SIG-M5 (cell line): ENCODE data around the gene TMEM250.
A peak's percentile ranks its signal among the peaks of the same experiment; 100 is the strongest.
"Not testable (repeated sequence)": the region's sequence is repeated elsewhere in the genome, so short reads cannot be mapped to it uniquely, and the experiment has no call there.

Source experiments
- DNase-seq: peaks from one replicate; lab custom pipeline; 2025; lab: John Stamatoyannopoulos, UW

Gene TMEM250

DNA sequence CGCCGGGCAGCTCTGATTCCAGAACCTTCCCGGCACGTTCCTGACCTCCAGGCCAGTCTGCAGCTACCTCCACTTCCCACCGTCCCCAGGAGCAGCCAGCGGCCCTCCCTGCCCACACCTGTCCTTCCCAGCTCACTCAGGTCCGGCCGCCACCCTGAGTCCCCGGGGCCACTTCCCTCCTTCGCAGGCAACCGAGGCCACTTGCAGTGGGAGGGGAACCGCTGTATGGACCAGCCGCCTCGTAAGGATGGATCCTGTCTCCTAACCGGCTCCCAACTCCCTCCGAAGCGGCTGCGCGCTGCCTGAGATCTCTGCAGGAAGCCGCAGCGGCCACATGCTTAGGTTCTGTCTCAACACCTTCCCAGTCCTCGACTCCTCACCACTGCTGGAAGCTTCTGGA lies 7.5 kb downstream of the TMEM250 start:
- DNase-seq = no peak

DNA sequence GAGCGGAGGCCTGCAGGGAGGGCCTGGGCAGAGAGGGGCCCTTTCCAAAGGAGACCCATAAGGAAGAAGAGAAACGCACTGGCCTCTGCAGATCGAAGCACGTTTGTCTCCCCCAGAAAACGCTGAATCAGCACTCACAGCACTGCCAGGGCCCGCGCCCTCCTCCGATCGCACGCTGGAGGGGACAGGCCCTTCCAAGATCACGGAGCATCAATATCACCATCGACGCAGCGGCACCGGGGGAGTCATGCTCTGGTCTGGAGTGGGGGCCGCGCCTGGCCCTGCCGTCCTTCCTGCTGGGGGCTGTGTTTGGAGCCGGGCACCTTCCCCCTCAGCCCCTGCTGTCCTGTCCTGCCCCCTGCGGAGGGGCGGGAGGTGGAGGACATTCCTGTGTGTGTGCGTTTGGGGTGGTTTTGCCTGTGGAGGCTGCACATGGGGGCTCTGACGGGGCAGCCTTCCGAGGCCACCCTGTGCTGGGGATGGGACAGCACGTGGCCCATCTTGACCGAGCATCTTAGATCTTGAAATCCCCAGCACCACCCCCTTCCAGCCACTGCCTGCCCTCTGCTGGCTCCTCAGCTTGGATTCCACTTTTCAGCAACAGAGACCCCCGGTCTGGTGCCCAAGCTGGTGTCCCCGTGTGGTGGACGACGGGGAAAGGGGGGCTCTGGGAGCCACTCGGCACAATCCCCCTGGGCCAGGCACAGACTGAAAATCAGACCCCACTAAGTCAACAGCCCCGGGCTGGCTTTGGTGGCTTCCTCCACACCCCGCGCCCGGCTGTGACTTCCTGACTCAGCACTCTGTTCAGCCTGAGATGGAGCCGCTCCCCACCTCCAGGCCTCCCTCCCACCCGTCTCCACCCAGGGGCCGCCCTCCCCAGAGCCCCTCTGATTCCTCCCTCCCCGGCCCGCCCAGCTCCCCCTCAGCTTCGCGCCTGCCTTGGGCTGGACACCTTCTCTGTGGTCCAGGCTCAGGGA lies 8.3 kb downstream of the TMEM250 start:
- DNase-seq = no peak

DNA sequence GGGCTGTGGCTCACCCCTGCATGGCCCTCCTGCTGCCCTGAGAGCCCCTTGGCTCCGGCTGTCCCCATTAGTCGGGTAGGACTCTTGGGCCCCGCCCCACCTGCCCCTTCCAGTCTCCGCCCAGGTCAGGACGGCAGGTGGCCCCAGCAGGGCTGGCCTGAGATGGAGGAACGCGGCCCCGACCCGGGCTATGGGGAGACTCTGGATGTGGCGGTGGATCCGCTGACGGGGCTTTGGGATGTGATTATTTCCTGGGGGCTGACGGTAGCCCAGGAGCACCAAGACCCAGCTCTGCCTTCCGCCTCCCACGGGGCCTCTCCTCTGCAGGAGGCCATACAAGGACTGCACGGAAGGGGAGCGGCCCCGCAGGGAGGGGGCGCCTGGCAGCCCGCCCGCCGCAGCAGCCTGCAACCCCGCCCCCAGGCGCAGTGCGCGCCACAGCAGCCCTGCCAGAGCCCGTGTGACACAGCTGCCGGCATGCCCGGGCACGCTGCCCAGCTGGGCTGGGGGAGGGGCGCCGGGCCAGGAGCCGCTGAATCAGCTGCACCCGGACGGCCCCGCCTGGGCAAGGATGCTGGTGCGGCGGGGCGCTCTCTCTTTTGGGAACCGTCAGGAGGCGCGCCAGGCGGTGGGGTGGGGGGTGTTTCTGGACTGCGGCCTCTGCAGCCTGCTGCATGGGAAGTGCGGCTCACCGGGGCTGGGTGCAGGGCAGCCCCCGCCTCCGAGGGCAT lies 9.2 kb downstream of the TMEM250 start:
- DNase-seq = peak; percentile 14

DNA sequence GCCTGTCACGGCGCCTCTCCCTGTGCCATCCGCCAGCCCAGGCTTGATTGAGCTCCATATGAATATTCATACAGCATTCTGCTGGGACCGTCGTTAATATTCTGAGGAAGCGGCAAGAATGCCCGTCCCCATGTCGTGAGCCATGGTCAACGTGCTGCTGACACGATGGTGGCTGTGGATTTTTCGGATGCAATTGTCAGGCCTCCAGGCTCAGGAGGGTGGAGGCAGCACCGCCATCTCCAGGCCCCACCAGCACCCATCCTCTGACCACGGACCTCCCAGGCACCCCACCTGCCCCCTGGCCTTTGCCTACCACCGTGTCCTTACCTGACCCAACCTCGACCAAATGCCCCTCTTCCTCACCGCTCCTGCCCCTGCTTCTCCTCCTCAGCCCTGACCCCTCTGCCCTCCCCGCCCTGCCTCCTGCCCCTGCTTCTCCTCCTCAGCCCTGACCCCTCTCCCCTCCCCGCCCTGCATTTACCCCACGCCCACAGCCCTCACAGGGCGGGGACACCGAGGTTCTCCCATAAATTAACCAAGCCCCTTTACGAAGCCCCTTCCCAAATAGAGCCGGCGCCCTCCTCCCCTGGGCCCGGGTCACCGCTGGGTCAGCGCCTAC lies 9.9 kb downstream of the TMEM250 start:
- DNase-seq = no peak

GRCh38 chr9:136107953-136108647 lies 10.6 kb downstream of the TMEM250 start:
- no peak for DNase-seq

DNA sequence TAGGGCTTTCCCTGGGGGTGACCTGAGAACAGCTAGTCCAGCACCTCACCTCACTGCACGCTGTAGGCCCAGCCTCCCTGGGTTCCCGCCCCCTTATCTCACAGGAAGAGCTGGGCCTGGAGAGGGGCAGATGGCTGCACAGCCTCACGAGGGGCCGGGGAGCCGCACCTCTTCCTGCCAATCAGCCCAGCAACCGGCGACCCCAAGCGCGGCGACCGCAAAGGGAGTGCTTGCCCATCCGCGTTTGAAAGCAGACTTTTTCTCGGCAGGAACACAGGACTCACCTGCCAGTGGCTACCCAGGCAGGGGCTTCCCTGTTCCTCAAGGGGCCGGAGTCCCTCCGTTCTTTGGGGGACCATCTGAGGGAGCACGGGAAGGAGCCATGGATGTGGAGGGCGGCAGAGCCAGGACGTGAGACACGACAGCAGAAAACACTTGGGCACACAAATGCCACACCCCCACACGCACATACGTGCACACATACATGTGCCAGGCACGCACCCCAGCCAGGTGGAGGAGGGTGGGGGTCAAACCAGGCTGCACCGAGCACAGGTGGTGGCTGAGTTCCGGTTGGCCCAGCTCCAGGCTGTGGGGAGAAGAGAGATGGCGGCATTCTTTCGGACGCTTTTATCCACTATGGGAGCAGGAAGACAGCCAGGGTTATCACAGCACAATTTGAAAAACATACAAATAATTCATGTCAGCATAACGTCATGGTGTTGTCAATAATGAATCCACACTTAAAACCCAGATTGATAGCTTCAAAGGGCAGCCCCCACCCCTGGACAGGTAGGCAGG lies 11.3 kb downstream of the TMEM250 start:
- DNase-seq = no peak

DNA sequence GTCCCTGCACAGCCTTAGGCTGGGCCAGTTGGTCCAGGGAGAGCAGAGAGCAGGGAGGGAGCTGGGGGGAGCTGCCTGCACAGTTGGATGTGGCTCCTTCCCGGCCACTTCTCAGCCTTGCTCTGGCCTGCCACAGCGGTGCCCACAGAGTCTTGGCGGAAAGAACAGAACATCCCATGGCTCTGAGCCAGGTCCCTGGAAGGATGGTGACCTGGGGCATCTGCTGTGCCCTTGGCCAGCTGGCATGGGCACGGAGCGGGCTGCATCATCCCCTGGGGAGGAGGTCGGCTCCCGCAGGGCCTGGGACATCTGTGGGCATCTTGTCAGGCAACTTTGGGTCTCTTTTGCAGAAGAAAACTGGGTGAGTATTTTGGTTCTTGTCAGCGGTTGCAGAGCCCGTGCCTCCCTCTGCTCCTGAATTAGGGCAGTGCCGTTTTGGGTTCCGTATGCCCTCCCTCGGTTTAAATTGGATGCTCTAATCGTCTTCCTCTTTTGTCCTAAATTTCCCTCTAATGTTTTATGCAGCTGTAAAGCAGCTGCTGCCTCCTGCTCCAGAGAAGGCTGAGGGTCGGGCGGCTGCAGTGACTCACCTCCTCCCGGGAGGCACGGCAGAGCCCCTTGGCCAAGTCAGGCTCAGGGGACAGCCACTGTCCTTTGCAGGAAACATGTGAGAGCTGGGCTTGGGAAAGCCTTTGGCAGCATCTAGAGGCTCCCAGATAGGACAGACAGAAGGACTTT lies 13.1 kb downstream of the TMEM250 start:
- DNase-seq = no peak

GRCh38 chr9:136104916-136105315 lies 13.8 kb downstream of the TMEM250 start:
- no peak for DNase-seq

GRCh38 chr9:136104488-136104800 lies 14.2 kb downstream of the TMEM250 start:
- DNase-seq = no peak

GRCh38 chr9:136103651-136104487 lies 14.8 kb downstream of the TMEM250 start:
- DNase-seq = no peak

GRCh38 chr9:136101615-136102074 lies 17.0 kb downstream of the TMEM250 start:
- DNase-seq = not testable (repeated sequence)

DNA sequence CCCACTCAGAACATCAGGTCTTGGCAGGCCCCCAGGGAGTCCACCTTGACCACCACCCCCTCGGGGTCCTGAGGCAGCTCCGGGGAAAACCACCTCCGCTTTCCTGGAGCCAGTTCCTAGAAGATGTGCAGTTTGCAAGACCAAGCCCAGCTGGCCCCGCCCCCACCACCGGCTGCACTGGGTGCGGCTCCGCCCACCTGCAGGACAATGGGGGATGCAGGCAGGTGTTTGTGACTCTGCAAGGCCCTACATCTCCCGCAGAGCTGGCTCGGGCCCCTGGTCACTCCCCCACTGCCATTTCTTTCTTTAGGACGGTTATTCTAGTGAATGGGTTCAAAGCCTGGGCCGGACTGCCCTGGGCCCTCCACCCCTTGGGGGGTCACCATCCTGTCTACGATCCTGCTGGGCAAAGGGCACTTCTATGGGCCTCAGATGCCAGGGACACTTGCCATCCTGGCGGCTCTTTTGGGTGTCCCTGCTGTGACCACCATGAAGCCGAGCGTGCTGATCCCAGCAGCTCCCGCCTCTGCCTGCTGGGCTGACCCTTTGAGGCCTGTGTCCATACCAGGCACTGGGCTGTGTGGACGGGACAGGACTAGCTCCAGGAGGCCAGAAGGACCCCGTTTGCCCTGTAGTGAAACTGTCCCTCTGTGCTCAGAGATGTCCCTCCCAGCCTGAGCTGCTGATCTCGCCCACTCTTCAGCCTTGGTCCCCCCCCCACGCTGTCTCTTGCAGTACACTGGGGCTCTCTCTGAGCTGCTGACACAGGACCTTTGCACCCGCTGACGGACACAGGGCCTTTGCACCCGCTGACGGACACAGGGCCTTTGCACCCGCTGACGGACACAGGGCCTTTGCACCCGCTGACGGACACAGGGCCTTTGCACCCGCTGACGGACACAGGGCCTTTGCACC lies 17.7 kb downstream of the TMEM250 start:
- DNase-seq = no peak

DNA sequence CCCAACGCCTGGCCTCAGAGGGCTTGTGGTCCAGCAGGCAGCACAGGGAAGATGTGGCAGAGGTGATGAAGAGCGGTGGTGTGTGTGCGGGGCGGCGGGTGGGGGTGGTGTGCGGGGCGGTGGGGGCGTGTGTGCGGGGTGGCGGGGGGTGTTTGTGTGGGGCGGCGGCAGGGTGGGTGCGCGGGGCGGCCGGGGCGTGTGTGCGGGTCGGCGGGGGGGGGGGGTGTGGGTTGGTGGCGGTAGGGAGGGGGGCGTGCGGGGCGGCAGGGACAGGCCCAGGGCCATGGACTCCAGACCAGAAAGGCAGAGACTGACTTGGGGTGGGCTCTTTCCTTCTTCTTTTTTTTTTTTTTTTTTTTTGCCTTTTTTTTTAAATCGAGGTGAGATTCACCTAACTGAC lies 19.1 kb downstream of the TMEM250 start:
- no peak for DNase-seq

GRCh38 chr9:136098844-136099243 lies 19.8 kb downstream of the TMEM250 start:
- DNase-seq = no peak

GRCh38 chr9:136098210-136098609 lies 20.5 kb downstream of the TMEM250 start:
- no peak for DNase-seq

DNA sequence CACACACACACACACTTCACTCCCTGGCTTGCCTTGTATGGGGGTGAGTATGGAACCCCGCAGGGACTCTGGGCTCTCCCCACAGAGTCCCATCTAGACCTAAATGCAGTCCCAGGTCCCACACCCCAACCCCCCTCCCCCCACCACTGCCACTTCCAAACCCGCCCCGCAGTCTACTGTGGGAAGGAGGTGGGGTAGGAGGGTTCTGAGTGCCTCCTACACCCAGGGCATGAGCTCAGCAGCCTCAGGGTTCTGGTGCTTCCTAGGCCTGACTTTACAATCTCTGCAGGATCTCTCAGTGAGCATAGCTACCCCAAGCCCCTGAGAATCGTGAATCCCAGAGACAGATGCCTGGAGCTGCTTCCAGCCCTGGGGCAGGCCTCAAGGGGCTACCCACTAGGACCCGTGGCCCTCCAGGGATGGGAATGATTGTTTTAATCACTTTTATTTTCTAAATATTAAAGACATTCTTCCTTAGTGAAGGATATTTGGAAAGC lies 22.1 kb downstream of the TMEM250 start:
- no peak for DNase-seq

GRCh38 chr9:136095070-136096058 lies 23.3 kb downstream of the TMEM250 start, which contains the start of gene NACC2:
TSS of gene NACC2 (minus strand) at chr9:136095289. CDS start at chr9:136050521, 44,768 bp downstream.
- DNase-seq = no peak
